ENCODE data around the gene NEUROD4. TPM values are rescaled to one million over a fixed set of nuclear protein-coding genes. Genes with fewer than 3 reads are reported as not detected.

NEUROD4 gene
- polyA plus RNA-seq, 1 of the 3 experiments (the other 2 are of a cell fraction): not detected

DNA sequence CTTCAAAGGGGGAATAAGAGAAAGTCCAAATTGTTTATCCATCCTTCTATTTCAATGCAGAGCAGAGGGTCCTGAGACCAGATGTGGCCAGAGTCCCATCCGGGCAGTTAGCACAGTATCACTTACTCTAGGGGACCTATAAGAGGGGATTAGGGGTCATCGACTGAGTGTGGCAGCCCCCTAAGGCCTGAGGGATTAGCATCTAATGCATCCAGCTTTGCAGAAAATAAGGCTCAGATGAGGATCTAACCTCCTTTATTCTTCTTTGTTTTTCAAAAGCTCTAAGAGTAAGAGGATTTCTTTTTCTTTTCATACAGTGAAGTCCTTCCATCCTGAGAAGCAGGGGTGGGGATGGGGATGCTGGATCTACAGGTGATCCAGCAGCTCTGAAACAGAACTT is 43.5 kb downstream of the NEUROD4 start:
- Histone ChIP-seq H3K36me3 (replicated peaks in 1 of 2; ENCODE audit: control insufficient read depth in 1 of 2, insufficient read depth in 2 of 2, low read length in 1 of 2) (no peaks in the 10 kb centered on the region), H3K79me2 (ENCODE audit: insufficient read depth) (no peaks in the 10 kb centered on the region)
- POLR2A ChIA-PET: no interaction called here

More for the DNA sequence above, 43.5 kb downstream of the NEUROD4 start:
- H3K9me3 ChIP-seq: no peaks in the 10 kb centered on the region
- no peaks in the 10 kb centered on the region for H3K4me1 ChIP-seq (ENCODE audit: control insufficient read depth in 1 of 2, insufficient read depth in 2 of 2, low read depth in 1 of 2, low read length in 1 of 2)
- TF ChIP-seq TCF12 (IDR thresholded peaks at IDR 0.05) (no peak), POLR2AphosphoS5 (IDR thresholded peaks at IDR 0.05; ENCODE audit: low read depth, low read length) (no peak), RFX5 (IDR thresholded peaks at IDR 0.05; ENCODE audit: low read length) (no peak), SIN3A (IDR thresholded peaks at IDR 0.05; ENCODE audit: borderline replicate concordance, low read depth, low read length) (no peak), GATA2 (CRISPR knock-in tag; IDR thresholded peaks at IDR 0.05) (no peak), TAF1 (IDR thresholded peaks at IDR 0.05; ENCODE audit: borderline replicate concordance, low read depth, low read length) (no peak), RXRA (IDR thresholded peaks at IDR 0.05; ENCODE audit: borderline replicate concordance, low read depth) (no peak), MXI1 (IDR thresholded peaks at IDR 0.05; ENCODE audit: low read depth, low read length) (no peak), SMC3 (IDR thresholded peaks at IDR 0.05; ENCODE audit: low read depth, low read length) (no peak), GABPA (IDR thresholded peaks at IDR 0.05; ENCODE audit: low read depth) (no peak), CHD2 (IDR thresholded peaks at IDR 0.05; ENCODE audit: low read length, partially characterized antibody) (no peak)
- TF ChIP-seq, protein P1, sequence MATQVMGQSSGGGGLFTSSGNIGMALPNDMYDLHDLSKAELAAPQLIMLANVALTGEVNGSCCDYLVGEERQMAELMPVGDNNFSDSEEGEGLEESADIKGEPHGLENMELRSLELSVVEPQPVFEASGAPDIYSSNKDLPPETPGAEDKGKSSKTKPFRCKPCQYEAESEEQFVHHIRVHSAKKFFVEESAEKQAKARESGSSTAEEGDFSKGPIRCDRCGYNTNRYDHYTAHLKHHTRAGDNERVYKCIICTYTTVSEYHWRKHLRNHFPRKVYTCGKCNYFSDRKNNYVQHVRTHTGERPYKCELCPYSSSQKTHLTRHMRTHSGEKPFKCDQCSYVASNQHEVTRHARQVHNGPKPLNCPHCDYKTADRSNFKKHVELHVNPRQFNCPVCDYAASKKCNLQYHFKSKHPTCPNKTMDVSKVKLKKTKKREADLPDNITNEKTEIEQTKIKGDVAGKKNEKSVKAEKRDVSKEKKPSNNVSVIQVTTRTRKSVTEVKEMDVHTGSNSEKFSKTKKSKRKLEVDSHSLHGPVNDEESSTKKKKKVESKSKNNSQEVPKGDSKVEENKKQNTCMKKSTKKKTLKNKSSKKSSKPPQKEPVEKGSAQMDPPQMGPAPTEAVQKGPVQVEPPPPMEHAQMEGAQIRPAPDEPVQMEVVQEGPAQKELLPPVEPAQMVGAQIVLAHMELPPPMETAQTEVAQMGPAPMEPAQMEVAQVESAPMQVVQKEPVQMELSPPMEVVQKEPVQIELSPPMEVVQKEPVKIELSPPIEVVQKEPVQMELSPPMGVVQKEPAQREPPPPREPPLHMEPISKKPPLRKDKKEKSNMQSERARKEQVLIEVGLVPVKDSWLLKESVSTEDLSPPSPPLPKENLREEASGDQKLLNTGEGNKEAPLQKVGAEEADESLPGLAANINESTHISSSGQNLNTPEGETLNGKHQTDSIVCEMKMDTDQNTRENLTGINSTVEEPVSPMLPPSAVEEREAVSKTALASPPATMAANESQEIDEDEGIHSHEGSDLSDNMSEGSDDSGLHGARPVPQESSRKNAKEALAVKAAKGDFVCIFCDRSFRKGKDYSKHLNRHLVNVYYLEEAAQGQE (IDR thresholded peaks at IDR 0.05; ENCODE audit: low read depth, low read length): no peak
- TF ChIP-seq, protein P2, sequence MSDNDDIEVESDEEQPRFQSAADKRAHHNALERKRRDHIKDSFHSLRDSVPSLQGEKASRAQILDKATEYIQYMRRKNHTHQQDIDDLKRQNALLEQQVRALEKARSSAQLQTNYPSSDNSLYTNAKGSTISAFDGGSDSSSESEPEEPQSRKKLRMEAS (IDR thresholded peaks at IDR 0.05; ENCODE audit: low read depth): no peak
- TF ChIP-seq, protein P3, sequence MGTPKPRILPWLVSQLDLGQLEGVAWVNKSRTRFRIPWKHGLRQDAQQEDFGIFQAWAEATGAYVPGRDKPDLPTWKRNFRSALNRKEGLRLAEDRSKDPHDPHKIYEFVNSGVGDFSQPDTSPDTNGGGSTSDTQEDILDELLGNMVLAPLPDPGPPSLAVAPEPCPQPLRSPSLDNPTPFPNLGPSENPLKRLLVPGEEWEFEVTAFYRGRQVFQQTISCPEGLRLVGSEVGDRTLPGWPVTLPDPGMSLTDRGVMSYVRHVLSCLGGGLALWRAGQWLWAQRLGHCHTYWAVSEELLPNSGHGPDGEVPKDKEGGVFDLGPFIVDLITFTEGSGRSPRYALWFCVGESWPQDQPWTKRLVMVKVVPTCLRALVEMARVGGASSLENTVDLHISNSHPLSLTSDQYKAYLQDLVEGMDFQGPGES (IDR thresholded peaks at IDR 0.05; ENCODE audit: low read depth, low read length): no peak
- TF ChIP-seq, protein P4, sequence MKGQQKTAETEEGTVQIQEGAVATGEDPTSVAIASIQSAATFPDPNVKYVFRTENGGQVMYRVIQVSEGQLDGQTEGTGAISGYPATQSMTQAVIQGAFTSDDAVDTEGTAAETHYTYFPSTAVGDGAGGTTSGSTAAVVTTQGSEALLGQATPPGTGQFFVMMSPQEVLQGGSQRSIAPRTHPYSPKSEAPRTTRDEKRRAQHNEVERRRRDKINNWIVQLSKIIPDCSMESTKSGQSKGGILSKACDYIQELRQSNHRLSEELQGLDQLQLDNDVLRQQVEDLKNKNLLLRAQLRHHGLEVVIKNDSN (IDR thresholded peaks at IDR 0.05; ENCODE audit: borderline replicate concordance, low read depth): no peak
- TF ChIP-seq, protein P5, sequence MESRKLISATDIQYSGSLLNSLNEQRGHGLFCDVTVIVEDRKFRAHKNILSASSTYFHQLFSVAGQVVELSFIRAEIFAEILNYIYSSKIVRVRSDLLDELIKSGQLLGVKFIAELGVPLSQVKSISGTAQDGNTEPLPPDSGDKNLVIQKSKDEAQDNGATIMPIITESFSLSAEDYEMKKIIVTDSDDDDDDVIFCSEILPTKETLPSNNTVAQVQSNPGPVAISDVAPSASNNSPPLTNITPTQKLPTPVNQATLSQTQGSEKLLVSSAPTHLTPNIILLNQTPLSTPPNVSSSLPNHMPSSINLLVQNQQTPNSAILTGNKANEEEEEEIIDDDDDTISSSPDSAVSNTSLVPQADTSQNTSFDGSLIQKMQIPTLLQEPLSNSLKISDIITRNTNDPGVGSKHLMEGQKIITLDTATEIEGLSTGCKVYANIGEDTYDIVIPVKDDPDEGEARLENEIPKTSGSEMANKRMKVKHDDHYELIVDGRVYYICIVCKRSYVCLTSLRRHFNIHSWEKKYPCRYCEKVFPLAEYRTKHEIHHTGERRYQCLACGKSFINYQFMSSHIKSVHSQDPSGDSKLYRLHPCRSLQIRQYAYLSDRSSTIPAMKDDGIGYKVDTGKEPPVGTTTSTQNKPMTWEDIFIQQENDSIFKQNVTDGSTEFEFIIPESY (IDR thresholded peaks at IDR 0.05; ENCODE audit: borderline replicate concordance, low read depth): no peak
- H2AFZ ChIP-seq (ENCODE audit: low read depth): no peak overlapping the region
- no peak for DNase-seq
- H3K9me2 ChIP-seq: no peaks in the 10 kb centered on the region
- 0% methylated on average over 2 of the region's 2 CpGs for WGBS (ENCODE audit: low lambda C conversion rate)
- H3K9ac ChIP-seq: no peak overlapping the region
- H4K20me1 ChIP-seq (ENCODE audit: insufficient read depth): no peaks in the 10 kb centered on the region
- no peak overlapping the region for H3K27ac ChIP-seq (ENCODE audit: low read depth in 2 of 2, low read length in 1 of 2)
- no peak overlapping the region for H3K4me2 ChIP-seq
- H3F3A ChIP-seq (replicated peaks; ENCODE audit: insufficient read depth): no peaks in the 10 kb centered on the region
- H3K27me3 ChIP-seq (ENCODE audit: insufficient read depth): no peaks in the 10 kb centered on the region; the same call in 1 of the 2 replicates
- CTCF ChIA-PET: interaction anchor here (2.2 kb wide), 1 partner anchor 70 kb away, joined by 10 read pairs; no protein-coding TSS in a partner anchor
- H3K4me3 ChIP-seq (ENCODE audit: low read depth in 2 of 2, low read length in 1 of 2): no peak overlapping the region

All from SK-N-SH (cell line).